SU-DHL-6 (cell line): ENCODE data around the gene ERG.

Source experiments
- H2AFZ ChIP-seq: fragments of 200-600 bp; sonication (generic); 2 replicates; pipeline ENCODE4 v1.6.1; 2014; ENCODE audit warnings: low read depth, mild to moderate bottlenecking, moderate library complexity, mixed read lengths, antibody characterized with exemption, low read length; ENCODE audit not compliant: severe bottlenecking
- H3F3A ChIP-seq: fragments of 200-600 bp; shearing (Covaris generic); 2 replicates; pipeline ENCODE4 v1.6.0; 2016; ENCODE audit warnings: antibody characterized with exemption, mild to moderate bottlenecking; ENCODE audit not compliant: insufficient read depth
- H3K27ac ChIP-seq: fragments of 200-600 bp; sonication (generic); 2 replicates; pipeline ENCODE4 v1.5.1; 2016; ENCODE audit warnings: low read depth, mild to moderate bottlenecking, low read length, moderate library complexity, mixed read lengths
- H3K27me3 ChIP-seq: fragments of 200-600 bp; sonication (generic), shearing (Covaris generic); 2 replicates; pipeline ENCODE4 v1.6.0; 2014; ENCODE audit warnings: mild to moderate bottlenecking, low read length
- H3K36me3 ChIP-seq: fragments of 200-600 bp; sonication (generic); 2 replicates; pipeline ENCODE4 v1.6.1; 2014; ENCODE audit warnings: mild to moderate bottlenecking, low read length, mixed read lengths
- H3K4me2 ChIP-seq: fragments of 300-600, 200-600 bp; shearing (Covaris generic), sonication (generic); 2 replicates; pipeline ENCODE4 v1.6.0; 2014; ENCODE audit warnings: low read length, low read depth, mild to moderate bottlenecking; ENCODE audit not compliant: poor library complexity, severe bottlenecking
- H3K4me3 ChIP-seq: fragments of 200-600 bp; sonication (generic); 2 replicates; pipeline ENCODE4 v1.5.1; 2014; ENCODE audit warnings: antibody characterized with exemption, low read length, mild to moderate bottlenecking, mixed read lengths; ENCODE audit not compliant: insufficient read depth, poor library complexity, severe bottlenecking
- H3K79me2 ChIP-seq: fragments of 200-600 bp; sonication (generic); 2 replicates; pipeline ENCODE4 v1.6.1; 2014; ENCODE audit warnings: mild to moderate bottlenecking, low read length, moderate library complexity; ENCODE audit not compliant: insufficient read depth
- H3K9ac ChIP-seq: fragments of 200-600 bp; sonication (generic); 2 replicates; pipeline ENCODE4 v1.7.0; 2014; ENCODE audit warnings: mild to moderate bottlenecking, low read length
- H3K9me2 ChIP-seq: fragments of 200-600 bp; sonication (generic); replicated peaks from 2 replicates; pipeline ENCODE4 v1.6.1; 2014; ENCODE audit warnings: low read length; ENCODE audit not compliant: insufficient read depth
- H3K9me3 ChIP-seq: fragments of 200-600 bp; sonication (generic); 2 replicates; pipeline ENCODE4 v1.6.1; 2014; ENCODE audit warnings: low read length, mixed read lengths; ENCODE audit not compliant: insufficient read depth
- H4K20me1 ChIP-seq: fragments of 200-600 bp; sonication (generic); 2 replicates; pipeline ENCODE4 v1.6.1; 2014; ENCODE audit warnings: low read depth, mild to moderate bottlenecking, antibody characterized with exemption, low read length, moderate library complexity, mixed read lengths
- EZH2phosphoT487 ChIP-seq: fragments of 200-600 bp; sonication (generic), shearing (Covaris generic); conservative IDR thresholded peaks from 2 replicates; pipeline ENCODE4 v1.6.1; 2018; ENCODE audit warnings: mild to moderate bottlenecking, antibody characterized with exemption, low read length, moderate library complexity, mixed read lengths
- TF ChIP-seq, protein P1 (sequence below): fragments of 200-600 bp; sonication (generic); IDR thresholded peaks from one replicate; pipeline ENCODE4 v1.5.1; 2017; ENCODE audit warnings: antibody characterized with exemption, mild to moderate bottlenecking, low read length, moderate library complexity; ENCODE audit not compliant: insufficient read depth, poor library complexity, severe bottlenecking

The ERG gene

DNA sequence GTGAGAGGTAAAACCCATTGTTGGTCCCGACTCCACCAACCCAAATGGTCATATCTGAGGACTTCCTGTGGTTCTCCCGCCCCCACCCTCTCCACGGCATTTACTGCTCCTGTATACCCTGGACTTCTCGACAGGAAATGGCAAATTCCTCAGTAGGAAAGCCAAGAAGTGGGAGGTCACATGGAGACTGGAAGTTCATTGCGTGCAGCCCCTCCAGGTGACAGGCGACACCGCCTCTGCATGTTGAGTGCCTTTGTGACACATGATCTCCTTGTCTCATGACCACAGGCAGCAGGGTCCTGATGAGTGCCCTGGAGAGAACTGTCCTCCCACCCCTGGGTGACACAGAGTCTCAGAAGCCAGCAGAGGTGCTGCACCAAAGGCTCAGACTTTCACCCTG lies 24.2 kb downstream of the ERG start:
- no peaks in the 10 kb centered on the region for H3K79me2 ChIP-seq
- no peak overlapping the region for H3K4me2 ChIP-seq

DNA sequence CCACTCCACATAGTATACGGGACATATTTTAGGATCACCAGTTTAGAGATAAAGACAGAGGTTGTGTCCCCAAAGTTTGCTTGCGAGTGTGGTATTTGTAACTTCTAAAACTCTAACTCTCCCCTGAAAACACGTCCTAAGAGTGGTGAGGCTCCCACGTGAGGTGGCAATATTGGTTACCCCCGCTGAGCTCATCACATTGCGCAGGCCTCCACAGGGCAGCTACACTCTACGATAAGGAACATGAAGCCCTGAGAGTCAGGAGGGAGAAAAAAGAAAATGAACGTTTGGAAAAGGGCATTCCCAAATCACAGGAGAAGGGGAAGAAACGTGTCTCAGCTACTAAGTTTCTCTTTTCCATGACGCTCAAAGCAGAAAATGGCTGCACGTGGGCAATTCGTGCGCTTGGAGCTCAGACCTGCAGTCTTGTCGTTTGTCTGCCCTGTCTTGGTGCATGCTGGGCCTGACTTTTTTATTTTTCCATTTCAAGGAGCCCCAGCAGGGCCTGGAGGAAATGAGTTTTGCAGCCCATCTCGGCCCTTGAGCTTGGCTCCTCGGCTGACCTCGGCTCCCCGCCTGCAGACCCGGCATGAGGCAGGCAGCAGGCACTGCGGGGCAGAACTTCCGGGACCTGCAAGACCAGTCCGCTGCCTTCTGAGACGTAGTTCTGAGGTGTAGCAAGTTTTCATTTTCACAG lies 25.7 kb downstream of the ERG start:
- no peaks in the 10 kb centered on the region for H3K79me2 ChIP-seq
- no peak overlapping the region for H3K4me2 ChIP-seq
- no peaks in the 10 kb centered on the region for H3K9me3 ChIP-seq
- no peak overlapping the region for H3K27ac ChIP-seq
- no peaks in the 10 kb centered on the region for H3F3A ChIP-seq
- no peaks in the 10 kb centered on the region for H3K27me3 ChIP-seq
- H2AFZ ChIP-seq, result no peak overlapping the region
- H3K4me3 ChIP-seq, result no peak overlapping the region
- H4K20me1 ChIP-seq, result no peaks in the 10 kb centered on the region
- no peak overlapping the region for H3K9ac ChIP-seq
- no peaks in the 10 kb centered on the region for H3K9me2 ChIP-seq
- no peaks in the 10 kb centered on the region for H3K36me3 ChIP-seq
- TF ChIP-seq EZH2phosphoT487, result no peak
- TF ChIP-seq, protein P1, sequence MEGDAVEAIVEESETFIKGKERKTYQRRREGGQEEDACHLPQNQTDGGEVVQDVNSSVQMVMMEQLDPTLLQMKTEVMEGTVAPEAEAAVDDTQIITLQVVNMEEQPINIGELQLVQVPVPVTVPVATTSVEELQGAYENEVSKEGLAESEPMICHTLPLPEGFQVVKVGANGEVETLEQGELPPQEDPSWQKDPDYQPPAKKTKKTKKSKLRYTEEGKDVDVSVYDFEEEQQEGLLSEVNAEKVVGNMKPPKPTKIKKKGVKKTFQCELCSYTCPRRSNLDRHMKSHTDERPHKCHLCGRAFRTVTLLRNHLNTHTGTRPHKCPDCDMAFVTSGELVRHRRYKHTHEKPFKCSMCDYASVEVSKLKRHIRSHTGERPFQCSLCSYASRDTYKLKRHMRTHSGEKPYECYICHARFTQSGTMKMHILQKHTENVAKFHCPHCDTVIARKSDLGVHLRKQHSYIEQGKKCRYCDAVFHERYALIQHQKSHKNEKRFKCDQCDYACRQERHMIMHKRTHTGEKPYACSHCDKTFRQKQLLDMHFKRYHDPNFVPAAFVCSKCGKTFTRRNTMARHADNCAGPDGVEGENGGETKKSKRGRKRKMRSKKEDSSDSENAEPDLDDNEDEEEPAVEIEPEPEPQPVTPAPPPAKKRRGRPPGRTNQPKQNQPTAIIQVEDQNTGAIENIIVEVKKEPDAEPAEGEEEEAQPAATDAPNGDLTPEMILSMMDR, result no peak

More for the DNA sequence above, 24.2 kb downstream of the ERG start:
- H3K9ac ChIP-seq, result no peak overlapping the region
- no peaks in the 10 kb centered on the region for H3K9me2 ChIP-seq
- no peak overlapping the region for H3K27ac ChIP-seq
- no peak overlapping the region for H3K4me3 ChIP-seq
- no peaks in the 10 kb centered on the region for H3K27me3 ChIP-seq
- H3F3A ChIP-seq, result no peaks in the 10 kb centered on the region
- no peak overlapping the region for H2AFZ ChIP-seq
- H4K20me1 ChIP-seq, result no peaks in the 10 kb centered on the region
- H3K36me3 ChIP-seq, result no peaks in the 10 kb centered on the region
- no peaks in the 10 kb centered on the region for H3K9me3 ChIP-seq
- TF ChIP-seq, protein P1, result no peak
- no peak for TF ChIP-seq EZH2phosphoT487

DNA sequence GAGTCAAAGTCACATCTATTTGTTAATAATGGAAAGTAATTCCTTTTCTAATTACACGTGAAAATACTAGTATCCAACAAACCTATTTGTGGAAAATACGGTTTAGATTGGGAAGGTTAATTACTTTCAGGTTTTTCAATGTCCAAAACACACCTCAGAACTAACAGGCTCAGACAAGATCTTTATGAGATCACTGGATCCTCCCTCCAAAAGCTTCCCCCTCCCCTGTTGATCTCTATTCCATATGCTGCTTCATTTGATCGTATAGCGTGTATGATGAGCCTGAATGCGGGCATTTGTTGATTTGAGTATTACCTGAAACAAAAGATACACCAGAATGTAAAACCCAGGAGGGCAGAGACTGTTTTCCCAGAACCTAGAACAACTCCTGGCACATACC lies 26.5 kb downstream of the ERG start:
- Histone ChIP-seq H3K4me3 (no peak overlapping the region), H2AFZ (no peak overlapping the region), H3K9me2 (no peaks in the 10 kb centered on the region), H3K4me2 (no peak overlapping the region), H3K9ac (no peak overlapping the region), H4K20me1 (no peaks in the 10 kb centered on the region), H3F3A (no peaks in the 10 kb centered on the region), H3K9me3 (no peaks in the 10 kb centered on the region), H3K27ac (no peak overlapping the region), H3K36me3 (no peaks in the 10 kb centered on the region), H3K79me2 (no peaks in the 10 kb centered on the region), H3K27me3 (no peaks in the 10 kb centered on the region)
- TF ChIP-seq, protein P1, result no peak
- TF ChIP-seq EZH2phosphoT487, result no peak
